GM23338 (cell line): ENCODE measurements around the gene C1orf21. TPM values are rescaled to one million over a fixed set of nuclear protein-coding genes. Genes with fewer than 3 reads are reported as not detected.
A peak's percentile ranks its signal among the peaks of the same experiment; 100 is the strongest.

Source experiments
- ATAC-seq: fragments of 200-7000 bp; cut with Tn5 transposase; 3 replicates; pipeline ENCODE4 v1.9.1; 2020
- DNase-seq: peaks from one replicate; pipeline ENCODE4 v3.0.0-alpha.2; 2015; ENCODE audit warnings: low spot score
- H2AFZ ChIP-seq: fragments of 200-600 bp; sonication (generic); 2 replicates; pipeline ENCODE4 v1.8.0; 2016; ENCODE audit warnings: antibody characterized with exemption, mild to moderate bottlenecking, moderate library complexity
- H3F3A ChIP-seq: fragments of 200-600 bp; sonication (generic); replicated peaks from 2 replicates; pipeline ENCODE4 v1.8.0; 2017; ENCODE audit warnings: antibody characterized with exemption, mixed run types, low read depth
- H3K27ac ChIP-seq: fragments of 200-600 bp; sonication (generic); 2 replicates; pipeline ENCODE4 v1.6.1; 2016; ENCODE audit warnings: low read depth
- H3K27me3 ChIP-seq: fragments of 200-600 bp; sonication (generic); 2 replicates; pipeline ENCODE4 v1.8.0; 2016; ENCODE audit warnings: mild to moderate bottlenecking, mixed run types, moderate library complexity; ENCODE audit not compliant: insufficient read depth
- H3K36me3 ChIP-seq: fragments of 200-600 bp; sonication (generic); 2 replicates; pipeline ENCODE4 v1.8.0; 2016; ENCODE audit warnings: mild to moderate bottlenecking; ENCODE audit not compliant: insufficient read depth
- H3K4me1 ChIP-seq: fragments of 200-600 bp; sonication (generic); 2 replicates; pipeline ENCODE4 v1.8.0; 2016; ENCODE audit warnings: mild to moderate bottlenecking, moderate library complexity; ENCODE audit not compliant: insufficient read depth
- H3K4me2 ChIP-seq: fragments of 200-600 bp; sonication (generic); 2 replicates; pipeline ENCODE4 v1.7.1; 2017; ENCODE audit warnings: mixed run types
- H3K4me3 ChIP-seq: fragments of 200-600 bp; sonication (generic); 2 replicates; pipeline ENCODE4 v1.6.1; 2016; ENCODE audit warnings: mixed run types
- H3K79me2 ChIP-seq: fragments of 200-600 bp; sonication (generic); replicated peaks from 2 replicates; pipeline ENCODE4 v1.8.0; 2017; ENCODE audit warnings: mild to moderate bottlenecking; ENCODE audit not compliant: insufficient read depth
- H3K9me2 ChIP-seq: fragments of 200-600 bp; sonication (generic); 2 replicates; pipeline ENCODE4 v1.8.0; 2017; ENCODE audit not compliant: insufficient read depth
- H4K20me1 ChIP-seq: fragments of 200-600 bp; sonication (generic); replicated peaks from 2 replicates; pipeline ENCODE4 v1.8.0; 2017; ENCODE audit warnings: mild to moderate bottlenecking; ENCODE audit not compliant: insufficient read depth
- H3K27ac Mint-ChIP-seq: 2 replicates; pipeline ENCODE4 v1.8.0; 2020; ENCODE audit warnings: inconsistent platforms, mild to moderate bottlenecking, moderate library complexity, mixed read lengths
- H3K27me3 Mint-ChIP-seq: 3 replicates; pipeline ENCODE4 v1.8.0; 2022; ENCODE audit warnings: low read depth, mild to moderate bottlenecking, moderate library complexity, mixed read lengths, inconsistent platforms; ENCODE audit not compliant: insufficient read depth, poor library complexity
- H3K36me3 Mint-ChIP-seq: 3 replicates; pipeline ENCODE4 v1.8.0; 2021; ENCODE audit warnings: low read depth, mild to moderate bottlenecking, inconsistent platforms, moderate library complexity, mixed read lengths
- H3K4me1 Mint-ChIP-seq: 3 replicates; pipeline ENCODE4 v1.8.0; 2020; ENCODE audit warnings: mild to moderate bottlenecking, inconsistent platforms, mixed read lengths
- H3K4me3 Mint-ChIP-seq: 3 replicates; pipeline ENCODE4 v1.8.0; 2021; ENCODE audit warnings: moderate library complexity, mild to moderate bottlenecking, inconsistent platforms, mixed read lengths
- H3K9me3 Mint-ChIP-seq: 3 replicates; pipeline ENCODE4 v1.8.0; 2020; ENCODE audit warnings: moderate library complexity, mild to moderate bottlenecking, inconsistent platforms, mixed read lengths
- CREB1 ChIP-seq: fragments of 250-450 bp; sonication (Bioruptor Pico); IDR thresholded peaks from 2 replicates; pipeline ENCODE4 v1.5.0; 2020; ENCODE audit warnings: low read depth, mild to moderate bottlenecking, moderate library complexity
- ETS1 ChIP-seq: IDR thresholded peaks from 2 replicates; pipeline ENCODE4 v1.6.1; 2016; ENCODE audit warnings: antibody characterized with exemption
- EZH2phosphoT487 ChIP-seq: fragments of 200-600 bp; sonication (generic); IDR thresholded peaks from one replicate; pipeline ENCODE4 v1.8.1; 2018; ENCODE audit warnings: antibody characterized with exemption; ENCODE audit not compliant: unreplicated experiment
- REST ChIP-seq: IDR thresholded peaks from one replicate; pipeline ENCODE4 v1.6.1; 2018; ENCODE audit warnings: antibody characterized with exemption; ENCODE audit not compliant: unreplicated experiment
- STAT1 ChIP-seq: IDR thresholded peaks from one replicate; pipeline ENCODE4 v1.6.1; 2016; ENCODE audit warnings: antibody characterized with exemption; ENCODE audit not compliant: unreplicated experiment
- ZNF462 ChIP-seq: fragments of 250-450 bp; sonication (Bioruptor Pico); IDR thresholded peaks from 2 replicates; pipeline ENCODE4 v1.5.0; 2020; ENCODE audit warnings: mild to moderate bottlenecking, moderate library complexity
- polyA plus RNA-seq: library from polyadenylated mRNA; unstranded; fragments of >200 nt; fragmentation: Nextera tagmentation; extraction: Ambion mirVana; gene quantifications from 2 replicates; pipeline ENCODE4 v1.2.1, GENCODE V29; 2016
- total RNA-seq: library from RNA; depleted of rRNA; stranded (reverse); fragments of >200 nt; shearing (Covaris generic); gene quantifications from 2 replicates; pipeline ENCODE4 v1.2.3, GENCODE V29; 2014

The C1orf21 gene
- total and polyA plus RNA-seq, 2 experiments from 2014 or later, result 28.0 to 40.4 TPM

- peak overlapping the region; percentile 78 for H3K4me2 ChIP-seq
- Mint-ChIP-seq H3K9me3 (no peaks in the 10 kb centered on the region), H3K27me3 (peaks cover 4% of the 10 kb centered on the region), H3K4me1 (peaks cover 41% of the 10 kb centered on the region), H3K36me3 (no peaks in the 10 kb centered on the region), H3K27ac (no peak overlapping the region), H3K4me3 (no peak overlapping the region)
- H3K9me2 ChIP-seq, result no peaks in the 10 kb centered on the region
- peak overlapping the region; percentile 89 for H2AFZ ChIP-seq
- TF ChIP-seq ZNF462 (no peak), CREB1 (CRISPR knock-in tag) (no peak)
- H3K27me3 ChIP-seq, result no peaks in the 10 kb centered on the region
- ATAC-seq (peak; percentile 31), DNase-seq (peak; percentile 40)
- peaks cover 12% of the 10 kb centered on the region for H3K79me2 ChIP-seq
- no peaks in the 10 kb centered on the region for H4K20me1 ChIP-seq
- H3K4me1 ChIP-seq, result peaks cover 46% of the 10 kb centered on the region
- H3K36me3 ChIP-seq, result no peaks in the 10 kb centered on the region
- H3F3A ChIP-seq, result peaks cover 4% of the 10 kb centered on the region; the same call in 1 of the 2 replicates
- H3K4me3 ChIP-seq, result peak overlapping the region; percentile 51; the same call in 1 of the 2 replicates
- H3K27ac ChIP-seq, result no peak overlapping the region
Observed at GRCh38 chr1:184664661-184665060, 277.8 kb downstream of the C1orf21 start.

GRCh38 chr1:184665360-184665759 lies 278.5 kb downstream of the C1orf21 start:
- Mint-ChIP-seq H3K9me3 (no peaks in the 10 kb centered on the region), H3K36me3 (no peaks in the 10 kb centered on the region), H3K4me3 (no peak overlapping the region), H3K4me1 (peaks cover 45% of the 10 kb centered on the region), H3K27me3 (peaks cover 4% of the 10 kb centered on the region), H3K27ac (no peak overlapping the region; the same call in 1 of the 2 replicates)
- Histone ChIP-seq H2AFZ (no peak overlapping the region), H3K36me3 (no peaks in the 10 kb centered on the region), H3K27ac (no peak overlapping the region), H3F3A (peaks cover 4% of the 10 kb centered on the region; the same call in 1 of the 2 replicates), H3K4me2 (peak overlapping the region; percentile 0; the same call in 1 of the 2 replicates), H3K27me3 (no peaks in the 10 kb centered on the region), H3K9me2 (no peaks in the 10 kb centered on the region), H3K4me1 (peaks cover 50% of the 10 kb centered on the region), H4K20me1 (no peaks in the 10 kb centered on the region), H3K4me3 (no peak overlapping the region), H3K79me2 (peaks cover 12% of the 10 kb centered on the region)
- DNase-seq (peak; percentile 23), ATAC-seq (no peak)
- TF ChIP-seq REST (no peak), STAT1 (no peak), EZH2phosphoT487 (no peak), ETS1 (no peak)
